HFFc6 (cell line): ENCODE data around the gene RPS27L. TPM values are rescaled to one million over a fixed set of nuclear protein-coding genes. Genes with fewer than 3 reads are reported as not detected.
A peak's percentile ranks its signal among the peaks of the same experiment; 100 is the strongest.

Source experiments
- DNase-seq: peaks from one replicate; pipeline ENCODE4 v3.0.0-alpha.2; 2018
- H3K27ac Mint-ChIP-seq: 2 replicates; pipeline ENCODE4 v1.8.0; 2020; ENCODE audit warnings: mild to moderate bottlenecking, mixed read lengths
- H3K27me3 Mint-ChIP-seq: 2 replicates; pipeline ENCODE4 v1.8.0; 2021; ENCODE audit warnings: mild to moderate bottlenecking, moderate library complexity, mixed read lengths; ENCODE audit not compliant: insufficient read depth
- H3K36me3 Mint-ChIP-seq: 2 replicates; pipeline ENCODE4 v1.8.0; 2021; ENCODE audit warnings: low read depth, mixed read lengths
- H3K4me1 Mint-ChIP-seq: 2 replicates; pipeline ENCODE4 v1.8.0; 2020; ENCODE audit warnings: low read depth, mixed read lengths
- H3K4me3 Mint-ChIP-seq: 2 replicates; pipeline ENCODE4 v1.8.0; 2020; ENCODE audit warnings: mild to moderate bottlenecking, moderate library complexity, mixed read lengths
- H3K9me3 Mint-ChIP-seq: 2 replicates; pipeline ENCODE4 v1.8.0; 2020; ENCODE audit warnings: mild to moderate bottlenecking, mixed read lengths
- CTCF ChIP-seq: fragments of 200-600 bp; sonication (generic); IDR thresholded peaks from 2 replicates; pipeline ENCODE4 v1.5.0; 2021; ENCODE audit warnings: antibody characterized with exemption, mild to moderate bottlenecking
- total RNA-seq, 6 experiments: library from RNA; stranded (reverse); fragmentation: NEBNext Ultra II Directional; extraction: Animal tissue kit (Norgen Biotek cat#: 25700); gene quantifications; 2 replicates in 1 of 6; 3 replicates in 5 of 6; pipeline ENCODE4 v1.2.3, GENCODE V29; 2021

RPS27L gene
- total RNA-seq, 6 experiments from 2014 or later, result 422 to 573 (median 537) TPM

- no peak overlapping the region for H3K4me3 Mint-ChIP-seq
- H3K4me1 Mint-ChIP-seq, result peaks cover 40% of the 10 kb centered on the region
- peak overlapping the region; percentile 40 for H3K27ac Mint-ChIP-seq
- no peak for DNase-seq
- H3K36me3 Mint-ChIP-seq, result peaks cover 76% of the 10 kb centered on the region
- no peaks in the 10 kb centered on the region for H3K9me3 Mint-ChIP-seq
- H3K27me3 Mint-ChIP-seq, result peaks cover 2% of the 10 kb centered on the region
- TF ChIP-seq CTCF, result no peak
Measured at GRCh38 chr15:63151665-63152064, 5.6 kb downstream of the RPS27L start.

GRCh38 chr15:63146684-63147083, 10.6 kb downstream of the RPS27L start:
- peaks cover 2% of the 10 kb centered on the region for H3K27me3 Mint-ChIP-seq
- no peak overlapping the region; the same call in 1 of the 2 replicates for H3K4me3 Mint-ChIP-seq
- H3K4me1 Mint-ChIP-seq, result peaks cover 31% of the 10 kb centered on the region
- TF ChIP-seq CTCF, result peak; percentile 28; the same call in 1 of the 2 replicates
- peaks cover 4% of the 10 kb centered on the region; the same call in 1 of the 2 replicates for H3K9me3 Mint-ChIP-seq
- DNase-seq, result no peak
- no peak overlapping the region for H3K27ac Mint-ChIP-seq
- peaks cover 71% of the 10 kb centered on the region for H3K36me3 Mint-ChIP-seq

- peaks cover 2% of the 10 kb centered on the region for H3K27me3 Mint-ChIP-seq
- no peak for DNase-seq
- H3K4me1 Mint-ChIP-seq, result peaks cover 37% of the 10 kb centered on the region
- peaks cover 76% of the 10 kb centered on the region for H3K36me3 Mint-ChIP-seq
- 0 out of 2 replicates have a peak overlapping the region, but pooled peaks have one; percentile 1 for H3K27ac Mint-ChIP-seq
- TF ChIP-seq CTCF, result no peak
- no peak overlapping the region for H3K4me3 Mint-ChIP-seq
- H3K9me3 Mint-ChIP-seq, result peaks cover 4% of the 10 kb centered on the region; the same call in 1 of the 2 replicates
Measured at GRCh38 chr15:63145426-63145825, 11.9 kb downstream of the RPS27L start.

- TF ChIP-seq CTCF, result no peak
- Mint-ChIP-seq H3K4me3 (no peak overlapping the region), H3K9me3 (peaks cover 4% of the 10 kb centered on the region; the same call in 1 of the 2 replicates), H3K27me3 (no peaks in the 10 kb centered on the region; the same call in 1 of the 2 replicates), H3K4me1 (peaks cover 55% of the 10 kb centered on the region), H3K36me3 (peaks cover 60% of the 10 kb centered on the region), H3K27ac (peak overlapping the region; percentile 18; the same call in 1 of the 2 replicates)
- no peak for DNase-seq
Measured at GRCh38 chr15:63140936-63141335, 16.3 kb downstream of the RPS27L start.

- TF ChIP-seq CTCF, result no peak
- Mint-ChIP-seq H3K4me1 (peaks cover 82% of the 10 kb centered on the region), H3K27ac (peak overlapping the region; percentile 90), H3K36me3 (peaks cover 40% of the 10 kb centered on the region), H3K4me3 (peak overlapping the region; percentile 36), H3K27me3 (no peaks in the 10 kb centered on the region; the same call in 1 of the 2 replicates), H3K9me3 (no peaks in the 10 kb centered on the region)
- no peak for DNase-seq
Measured at GRCh38 chr15:63136742-63137141, 20.5 kb downstream of the RPS27L start.
